OCI-LY3 (cell line): ENCODE measurements around the gene ADM.
"Not testable (repeated sequence)": the region's sequence is repeated elsewhere in the genome, so short reads cannot be mapped to it uniquely, and the experiment has no call there.

ENCODE experiments used
- CTCF ChIP-seq: fragments of 200-600, 300-600 bp; sonication (generic); IDR thresholded peaks from 2 replicates; pipeline ENCODE4 v1.5.1; 2014; ENCODE audit warnings: antibody characterized with exemption, low read length, low read depth
- EZH2phosphoT487 ChIP-seq: fragments of 200-600 bp; shearing (Covaris generic); IDR thresholded peaks from 2 replicates; pipeline ENCODE4 v1.6.1; 2018; ENCODE audit warnings: antibody characterized with exemption, mixed run types, low read depth

- TF ChIP-seq CTCF, EZH2phosphoT487: not testable (repeated sequence)
These were observed 40.2 kb upstream of the ADM start for GRCh38 chr11:10264716-10265115.
